Measurements from ENCODE around the gene SAMD4B.

Gene SAMD4B

DNA sequence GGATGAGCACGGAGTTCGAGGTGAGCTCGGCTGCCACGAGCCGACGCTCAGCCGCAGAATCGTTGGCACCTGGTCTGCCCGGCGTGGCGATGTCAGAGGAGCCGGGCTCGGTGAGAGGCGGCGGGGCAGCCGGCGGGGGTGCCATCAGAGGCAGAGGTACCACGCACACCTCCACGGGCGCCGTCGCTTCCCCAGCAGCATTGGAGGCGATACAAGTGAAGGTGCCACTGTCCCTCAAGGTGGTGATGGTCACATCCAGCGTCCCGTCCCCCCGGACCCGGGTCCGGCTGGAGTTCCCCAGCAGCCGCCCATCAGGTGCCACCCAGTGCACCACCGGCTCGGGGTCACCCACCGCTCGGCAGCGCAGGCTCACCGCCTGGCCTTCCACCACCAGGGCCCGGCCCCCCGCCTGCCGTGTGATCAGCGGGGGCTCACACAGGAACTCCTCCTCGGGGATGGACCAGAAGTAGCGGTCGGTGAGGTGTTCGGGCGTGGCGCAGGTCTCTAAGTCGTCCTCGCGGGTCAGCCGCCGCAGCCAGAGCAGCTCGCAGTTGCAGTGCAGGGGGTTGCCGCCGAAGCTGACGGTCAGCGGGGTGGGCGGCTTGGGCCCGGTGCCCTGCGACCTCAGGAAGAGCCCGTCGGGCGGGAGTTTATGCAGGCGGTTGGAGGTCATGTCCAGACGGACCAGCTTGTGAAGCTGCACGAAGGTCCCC lies 28.0 kb upstream of the SAMD4B start:
- no peak overlapping the region for H3K4me3 ChIP-seq (ENCODE audit: low read length)
- TF ChIP-seq, protein P1, sequence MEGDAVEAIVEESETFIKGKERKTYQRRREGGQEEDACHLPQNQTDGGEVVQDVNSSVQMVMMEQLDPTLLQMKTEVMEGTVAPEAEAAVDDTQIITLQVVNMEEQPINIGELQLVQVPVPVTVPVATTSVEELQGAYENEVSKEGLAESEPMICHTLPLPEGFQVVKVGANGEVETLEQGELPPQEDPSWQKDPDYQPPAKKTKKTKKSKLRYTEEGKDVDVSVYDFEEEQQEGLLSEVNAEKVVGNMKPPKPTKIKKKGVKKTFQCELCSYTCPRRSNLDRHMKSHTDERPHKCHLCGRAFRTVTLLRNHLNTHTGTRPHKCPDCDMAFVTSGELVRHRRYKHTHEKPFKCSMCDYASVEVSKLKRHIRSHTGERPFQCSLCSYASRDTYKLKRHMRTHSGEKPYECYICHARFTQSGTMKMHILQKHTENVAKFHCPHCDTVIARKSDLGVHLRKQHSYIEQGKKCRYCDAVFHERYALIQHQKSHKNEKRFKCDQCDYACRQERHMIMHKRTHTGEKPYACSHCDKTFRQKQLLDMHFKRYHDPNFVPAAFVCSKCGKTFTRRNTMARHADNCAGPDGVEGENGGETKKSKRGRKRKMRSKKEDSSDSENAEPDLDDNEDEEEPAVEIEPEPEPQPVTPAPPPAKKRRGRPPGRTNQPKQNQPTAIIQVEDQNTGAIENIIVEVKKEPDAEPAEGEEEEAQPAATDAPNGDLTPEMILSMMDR (IDR thresholded peaks at IDR 0.05; ENCODE audit: insufficient read depth, low read depth, low read length, missing control alignments): no peak
- no peak for DNase-seq (ENCODE audit: low read depth)

DNA sequence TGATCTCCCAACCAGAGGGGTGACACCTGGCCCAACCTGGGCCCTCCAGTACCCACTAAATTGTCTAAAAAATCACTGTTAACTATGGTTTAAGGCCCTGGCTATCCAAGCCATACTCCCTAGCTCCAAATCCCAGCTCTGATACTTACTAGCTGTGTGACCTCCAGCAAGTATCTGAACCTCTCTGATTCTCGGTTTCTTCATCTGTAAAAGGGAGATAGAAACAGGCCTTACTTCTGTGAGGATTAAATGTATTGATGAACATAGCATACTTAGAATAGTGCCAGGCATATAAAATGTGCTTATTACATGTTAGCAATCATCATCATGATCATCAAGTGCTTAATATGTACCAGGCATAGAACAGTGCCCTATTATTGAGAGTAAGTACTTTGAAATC lies 26.3 kb upstream of the SAMD4B start:
- TF ChIP-seq, protein P1 (IDR thresholded peaks at IDR 0.05; ENCODE audit: insufficient read depth, low read depth, low read length, missing control alignments): no peak
- no peak for DNase-seq (ENCODE audit: low read depth)
- H3K4me3 ChIP-seq (ENCODE audit: low read length): no peak overlapping the region

- no peak for DNase-seq (ENCODE audit: low read depth)
- TF ChIP-seq, protein P1 (IDR thresholded peaks at IDR 0.05; ENCODE audit: insufficient read depth, low read depth, low read length, missing control alignments): no peak
Observed at GRCh38 chr19:39316627-39317321, 25.4 kb upstream of the SAMD4B start.

GRCh38 chr19:39317476-39317875 lies 24.7 kb upstream of the SAMD4B start:
- TF ChIP-seq, protein P1 (IDR thresholded peaks at IDR 0.05; ENCODE audit: insufficient read depth, low read depth, low read length, missing control alignments): no peak
- no peak for DNase-seq (ENCODE audit: low read depth)
- no peak overlapping the region for H3K4me3 ChIP-seq (ENCODE audit: low read length)

More at GRCh38 chr19:39316627-39317321, 25.4 kb upstream of the SAMD4B start:
- no peak overlapping the region for H3K4me3 ChIP-seq (ENCODE audit: low read length)

- TF ChIP-seq, protein P1 (IDR thresholded peaks at IDR 0.05; ENCODE audit: insufficient read depth, low read depth, low read length, missing control alignments): no peak
- no peak for DNase-seq (ENCODE audit: low read depth)
- no peak overlapping the region for H3K4me3 ChIP-seq (ENCODE audit: low read length)
Observed at GRCh38 chr19:39318071-39318470, 24.1 kb upstream of the SAMD4B start.

- no peak for DNase-seq (ENCODE audit: low read depth)
- TF ChIP-seq, protein P1 (IDR thresholded peaks at IDR 0.05; ENCODE audit: insufficient read depth, low read depth, low read length, missing control alignments): no peak
- H3K4me3 ChIP-seq (ENCODE audit: low read length): no peak overlapping the region
Observed at GRCh38 chr19:39318690-39319089, 23.5 kb upstream of the SAMD4B start.

Measured in epithelial cell of esophagus (primary cell).